ENCODE results near the gene DHTKD1.
"Not testable (repeated sequence)": the region's sequence is repeated elsewhere in the genome, so short reads cannot be mapped to it uniquely, and the experiment has no call there.

The DHTKD1 gene

GRCh38 chr10:12050528-12050927 is 18.2 kb upstream of the DHTKD1 start:
- DNase-seq (ENCODE audit: low spot score in 2 of 2) (no peak), ATAC-seq (ENCODE audit: low read depth) (no peak)
- Mint-ChIP-seq H3K4me3 (no peak overlapping the region), H3K4me1 (peaks cover 25% of the 10 kb centered on the region), H3K36me3 (peaks cover 2% of the 10 kb centered on the region), H3K27me3 (no peaks in the 10 kb centered on the region), H3K9me3 (peaks cover 1% of the 10 kb centered on the region), H3K27ac (peak overlapping the region; percentile 97)

GRCh38 chr10:12051241-12051640 is 17.5 kb upstream of the DHTKD1 start:
- H3K4me1 Mint-ChIP-seq = peaks cover 25% of the 10 kb centered on the region
- peaks cover 2% of the 10 kb centered on the region for H3K36me3 Mint-ChIP-seq
- ATAC-seq (ENCODE audit: low read depth) = peak; percentile 41
- no peaks in the 10 kb centered on the region for H3K27me3 Mint-ChIP-seq
- DNase-seq (ENCODE audit: low spot score in 2 of 2) = no peak
- H3K4me3 Mint-ChIP-seq = peak overlapping the region; percentile 2
- H3K27ac Mint-ChIP-seq = peak overlapping the region; percentile 97
- H3K9me3 Mint-ChIP-seq = peaks cover 1% of the 10 kb centered on the region

GRCh38 chr10:12055732-12056131 is 13.0 kb upstream of the DHTKD1 start:
- no peaks in the 10 kb centered on the region for H3K36me3 Mint-ChIP-seq
- ATAC-seq (ENCODE audit: low read depth) = no peak
- peak overlapping the region; percentile 5 for H3K27ac Mint-ChIP-seq
- H3K4me1 Mint-ChIP-seq = peaks cover 17% of the 10 kb centered on the region
- H3K4me3 Mint-ChIP-seq = no peak overlapping the region
- H3K27me3 Mint-ChIP-seq = no peaks in the 10 kb centered on the region
- no peak for DNase-seq (ENCODE audit: low spot score in 2 of 2)
- peaks cover 1% of the 10 kb centered on the region for H3K9me3 Mint-ChIP-seq

- no peak for DNase-seq (ENCODE audit: low spot score in 2 of 2)
- Mint-ChIP-seq H3K9me3 (peaks cover 1% of the 10 kb centered on the region), H3K36me3 (no peaks in the 10 kb centered on the region), H3K4me1 (peaks cover 12% of the 10 kb centered on the region), H3K27me3 (no peaks in the 10 kb centered on the region), H3K27ac (no peak overlapping the region), H3K4me3 (no peak overlapping the region)
- no peak for ATAC-seq (ENCODE audit: low read depth)
These were observed 12.0 kb upstream of the DHTKD1 start for GRCh38 chr10:12056748-12057147.

- H3K4me1 Mint-ChIP-seq = peaks cover 15% of the 10 kb centered on the region
- H3K36me3 Mint-ChIP-seq = no peaks in the 10 kb centered on the region
- no peak for ATAC-seq (ENCODE audit: low read depth)
- H3K27ac Mint-ChIP-seq = no peak overlapping the region
- DNase-seq (ENCODE audit: low spot score in 2 of 2) = no peak
- H3K9me3 Mint-ChIP-seq = no peaks in the 10 kb centered on the region
- H3K4me3 Mint-ChIP-seq = no peak overlapping the region
- H3K27me3 Mint-ChIP-seq = no peaks in the 10 kb centered on the region
These were observed 7.6 kb upstream of the DHTKD1 start for GRCh38 chr10:12061124-12061523.

- Mint-ChIP-seq H3K4me1 (peaks cover 15% of the 10 kb centered on the region), H3K36me3 (no peaks in the 10 kb centered on the region), H3K4me3 (peak overlapping the region; percentile 75), H3K9me3 (no peaks in the 10 kb centered on the region), H3K27me3 (no peaks in the 10 kb centered on the region), H3K27ac (peak overlapping the region; percentile 87)
- ATAC-seq (ENCODE audit: low read depth) (peak; percentile 80), DNase-seq (ENCODE audit: low spot score in 2 of 2) (no peak)
These were observed 5.8 kb upstream of the DHTKD1 start for GRCh38 chr10:12062754-12063482.

GRCh38 chr10:12063483-12063818 is 5.3 kb upstream of the DHTKD1 start:
- no peak overlapping the region for H3K4me3 Mint-ChIP-seq
- peaks cover 15% of the 10 kb centered on the region for H3K4me1 Mint-ChIP-seq
- H3K27ac Mint-ChIP-seq = peak overlapping the region; percentile 87
- no peaks in the 10 kb centered on the region for H3K9me3 Mint-ChIP-seq
- no peak for ATAC-seq (ENCODE audit: low read depth)
- no peaks in the 10 kb centered on the region for H3K36me3 Mint-ChIP-seq
- no peak for DNase-seq (ENCODE audit: low spot score in 2 of 2)
- no peaks in the 10 kb centered on the region for H3K27me3 Mint-ChIP-seq

- Mint-ChIP-seq H3K27ac (no peak overlapping the region), H3K36me3 (peaks cover 1% of the 10 kb centered on the region), H3K4me1 (peaks cover 21% of the 10 kb centered on the region), H3K27me3 (no peaks in the 10 kb centered on the region), H3K4me3 (no peak overlapping the region), H3K9me3 (no peaks in the 10 kb centered on the region)
- no peak for DNase-seq (ENCODE audit: low spot score in 2 of 2)
- ATAC-seq (ENCODE audit: low read depth) = no peak
These were observed 1.4 kb upstream of the DHTKD1 start for GRCh38 chr10:12067336-12067735.

GRCh38 chr10:12071441-12071840 is 2.7 kb downstream of the DHTKD1 start:
- not testable (repeated sequence) for H3K27ac Mint-ChIP-seq; H3K4me3 Mint-ChIP-seq; H3K9me3 Mint-ChIP-seq; DNase-seq (ENCODE audit: low spot score in 2 of 2); H3K36me3 Mint-ChIP-seq; H3K27me3 Mint-ChIP-seq; ATAC-seq (ENCODE audit: low read depth)
- H3K4me1 Mint-ChIP-seq = peaks cover 19% of the 10 kb centered on the region

- Mint-ChIP-seq H3K9me3 (no peaks in the 10 kb centered on the region), H3K4me1 (peaks cover 29% of the 10 kb centered on the region), H3K36me3 (peaks cover 1% of the 10 kb centered on the region), H3K27me3 (no peaks in the 10 kb centered on the region), H3K4me3 (no peak overlapping the region), H3K27ac (peak overlapping the region; percentile 91)
- ATAC-seq (ENCODE audit: low read depth) (no peak), DNase-seq (ENCODE audit: low spot score in 2 of 2) (no peak)
These were observed 4.8 kb downstream of the DHTKD1 start for GRCh38 chr10:12073526-12073925.

GRCh38 chr10:12077580-12078180 is 8.9 kb downstream of the DHTKD1 start:
- peaks cover 26% of the 10 kb centered on the region for H3K4me1 Mint-ChIP-seq
- peak; percentile 38 to 59 for DNase-seq (ENCODE audit: low spot score in 2 of 2)

GRCh38 chr10:12081470-12081869 is 12.7 kb downstream of the DHTKD1 start:
- DNase-seq (ENCODE audit: low spot score in 2 of 2) = no peak
- no peaks in the 10 kb centered on the region for H3K9me3 Mint-ChIP-seq
- H3K4me3 Mint-ChIP-seq = no peak overlapping the region
- peaks cover 17% of the 10 kb centered on the region for H3K4me1 Mint-ChIP-seq
- peaks cover 8% of the 10 kb centered on the region for H3K36me3 Mint-ChIP-seq
- no peak overlapping the region for H3K27ac Mint-ChIP-seq
- no peak for ATAC-seq (ENCODE audit: low read depth)
- no peaks in the 10 kb centered on the region for H3K27me3 Mint-ChIP-seq

More at GRCh38 chr10:12077580-12078180, 8.9 kb downstream of the DHTKD1 start:
- Mint-ChIP-seq H3K36me3 (peaks cover 6% of the 10 kb centered on the region), H3K27ac (peak overlapping the region; percentile 93), H3K27me3 (no peaks in the 10 kb centered on the region), H3K4me3 (peak overlapping the region; percentile 25), H3K9me3 (no peaks in the 10 kb centered on the region)
- peak; percentile 73 for ATAC-seq (ENCODE audit: low read depth)

- no peak for DNase-seq (ENCODE audit: low spot score in 2 of 2)
- Mint-ChIP-seq H3K27ac (no peak overlapping the region), H3K36me3 (peaks cover 12% of the 10 kb centered on the region)
These were observed 13.3 kb downstream of the DHTKD1 start for GRCh38 chr10:12081879-12082557.

GRCh38 chr10:12088919-12089318 is 20.2 kb downstream of the DHTKD1 start:
- no peak for DNase-seq (ENCODE audit: low spot score in 2 of 2)
- H3K4me3 Mint-ChIP-seq = no peak overlapping the region
- H3K27me3 Mint-ChIP-seq = no peaks in the 10 kb centered on the region
- H3K36me3 Mint-ChIP-seq = peaks cover 30% of the 10 kb centered on the region
- H3K27ac Mint-ChIP-seq = peak overlapping the region; percentile 14
- no peaks in the 10 kb centered on the region for H3K9me3 Mint-ChIP-seq
- no peak for ATAC-seq (ENCODE audit: low read depth)
- peaks cover 3% of the 10 kb centered on the region for H3K4me1 Mint-ChIP-seq

More at GRCh38 chr10:12081879-12082557, 13.3 kb downstream of the DHTKD1 start:
- Mint-ChIP-seq H3K4me1 (peaks cover 17% of the 10 kb centered on the region), H3K27me3 (no peaks in the 10 kb centered on the region), H3K4me3 (no peak overlapping the region), H3K9me3 (no peaks in the 10 kb centered on the region)
- ATAC-seq (ENCODE audit: low read depth) = no peak

Measured in memory B cell (primary cell).